Lung (tissue), 12 donors: ENCODE results near the gene GP1BB. TPM values are rescaled to one million over a fixed set of nuclear protein-coding genes. Genes with fewer than 3 reads are reported as not detected.

Experiments used
- ATAC-seq: fragments of 200-7000 bp; cut with Tn5 transposase; one replicate; pipeline ENCODE4 v1.9.1; 2020; ENCODE audit warnings: moderate number of reproducible peaks; ENCODE audit not compliant: insufficient read depth, low FRiP score
- DNase-seq, 3 donors: peaks; one replicate each; pipeline ENCODE4 v3.0.0-alpha.2; 2013 to 2017
- H3K27ac ChIP-seq, 2 donors: one replicate each; pipeline ENCODE4 v1.5.1; 2013; ENCODE audit warnings: mild to moderate bottlenecking in 2 of 2, moderate library complexity in 2 of 2, control low read depth in 1 of 2, inconsistent platforms in 1 of 2, low read depth in 1 of 2, low read length in 1 of 2
- H3K27me3 ChIP-seq, 3 donors: one replicate each; pipeline ENCODE4 v1.5.1; 2013; ENCODE audit warnings: low read length in 2 of 3; ENCODE audit not compliant: control insufficient read depth in 3 of 3, insufficient read depth in 3 of 3
- H3K36me3 ChIP-seq, 4 donors: one replicate each; pipeline ENCODE4 v1.5.1; 2013; ENCODE audit warnings: low read length in 4 of 4, mild to moderate bottlenecking in 1 of 4, moderate library complexity in 1 of 4; ENCODE audit not compliant: control insufficient read depth in 4 of 4, insufficient read depth in 4 of 4
- H3K4me1 ChIP-seq, 5 donors: one replicate each; pipeline ENCODE4 v1.5.1; 2013; ENCODE audit warnings: low read length in 5 of 5, mild to moderate bottlenecking in 2 of 5, moderate library complexity in 1 of 5; ENCODE audit not compliant: control insufficient read depth in 5 of 5, insufficient read depth in 5 of 5
- H3K4me3 ChIP-seq: one replicate; pipeline ENCODE4 v1.5.1; 2013; ENCODE audit warnings: mild to moderate bottlenecking, control low read depth, moderate library complexity
- H3K9ac ChIP-seq, 2 donors: one replicate each; pipeline ENCODE4 v1.5.1; 2013; ENCODE audit warnings: low read length in 2 of 2, control low read depth in 1 of 2; ENCODE audit not compliant: insufficient read depth in 1 of 2
- H3K9me3 ChIP-seq, 4 donors: one replicate each; pipeline ENCODE4 v1.5.1; 2013; ENCODE audit warnings: low read length in 3 of 4, mild to moderate bottlenecking in 1 of 4, moderate library complexity in 1 of 4; ENCODE audit not compliant: control insufficient read depth in 4 of 4, insufficient read depth in 3 of 4
- WGBS, 2 donors: extraction: QIAGEN DNeasy Blood & Tissue Kit; methylation state at CpG; one replicate each; pipeline ENCODE4 v1.1.7; 2013; 5-methylcytosine and 5-hydroxymethylcytosine counted together
- polyA plus RNA-seq, 2 donors: library from polyadenylated mRNA; stranded (reverse); fragments of 200-250 nt; gene quantifications; one replicate each; pipeline ENCODE4 v1.2.1, GENCODE V29; 2013
- total RNA-seq, 2 donors: library from RNA; depleted of rRNA in 1 of 2; stranded (reverse); fragments of >200 nt in 1 of 2; gene quantifications; one replicate each; pipeline ENCODE4 v1.2.1, GENCODE V29; 2014 to 2021
- TF ChIP-seq, protein P1 (sequence below): IDR thresholded peaks from 2 replicates; pipeline ENCODE4 v1.5.1; 2012; ENCODE audit warnings: mild to moderate bottlenecking; ENCODE audit errors: control extremely low read depth, extremely low read depth
- donor health status: control.
- donor health status: control.
- donor health status: Bipolar disorder and iron deficiency.
- donor health status: healthy.
- donor health status: DM: yes; HTN: yes; CAD: no.

Gene GP1BB
- total and polyA plus RNA-seq, 4 donors: 1.9 to 5.5 (median 3.4) TPM

- Histone ChIP-seq H3K4me1 (peaks cover 0 to 30% (median 7%) of the 10 kb centered on the region in 5 donors), H3K27ac (no peak within 1 kb of the TSS), H3K27me3 (no peaks in the 10 kb centered on the region), H3K4me3 (peak within 1 kb of the TSS; percentile 46), H3K36me3 (no peaks in the 10 kb centered on the region), H3K9me3 (no peaks in the 10 kb centered on the region), H3K9ac (no peak within 1 kb of the TSS)
- no peak for DNase-seq
- WGBS, 2 donors: 2% methylated on average over 36 to 106 of the region's 106 CpGs
- no peak for ATAC-seq
- TF ChIP-seq, protein P1, sequence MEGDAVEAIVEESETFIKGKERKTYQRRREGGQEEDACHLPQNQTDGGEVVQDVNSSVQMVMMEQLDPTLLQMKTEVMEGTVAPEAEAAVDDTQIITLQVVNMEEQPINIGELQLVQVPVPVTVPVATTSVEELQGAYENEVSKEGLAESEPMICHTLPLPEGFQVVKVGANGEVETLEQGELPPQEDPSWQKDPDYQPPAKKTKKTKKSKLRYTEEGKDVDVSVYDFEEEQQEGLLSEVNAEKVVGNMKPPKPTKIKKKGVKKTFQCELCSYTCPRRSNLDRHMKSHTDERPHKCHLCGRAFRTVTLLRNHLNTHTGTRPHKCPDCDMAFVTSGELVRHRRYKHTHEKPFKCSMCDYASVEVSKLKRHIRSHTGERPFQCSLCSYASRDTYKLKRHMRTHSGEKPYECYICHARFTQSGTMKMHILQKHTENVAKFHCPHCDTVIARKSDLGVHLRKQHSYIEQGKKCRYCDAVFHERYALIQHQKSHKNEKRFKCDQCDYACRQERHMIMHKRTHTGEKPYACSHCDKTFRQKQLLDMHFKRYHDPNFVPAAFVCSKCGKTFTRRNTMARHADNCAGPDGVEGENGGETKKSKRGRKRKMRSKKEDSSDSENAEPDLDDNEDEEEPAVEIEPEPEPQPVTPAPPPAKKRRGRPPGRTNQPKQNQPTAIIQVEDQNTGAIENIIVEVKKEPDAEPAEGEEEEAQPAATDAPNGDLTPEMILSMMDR: no peak
Measured at GRCh38 chr22:19714312-19715187, 8.8 kb upstream of the GP1BB start, which contains the start of gene SEPTIN5. TSS of gene SEPTIN5 (plus strand) at chr22:19714503. CDS start at chr22:19714589, 86 bp downstream.

DNA sequence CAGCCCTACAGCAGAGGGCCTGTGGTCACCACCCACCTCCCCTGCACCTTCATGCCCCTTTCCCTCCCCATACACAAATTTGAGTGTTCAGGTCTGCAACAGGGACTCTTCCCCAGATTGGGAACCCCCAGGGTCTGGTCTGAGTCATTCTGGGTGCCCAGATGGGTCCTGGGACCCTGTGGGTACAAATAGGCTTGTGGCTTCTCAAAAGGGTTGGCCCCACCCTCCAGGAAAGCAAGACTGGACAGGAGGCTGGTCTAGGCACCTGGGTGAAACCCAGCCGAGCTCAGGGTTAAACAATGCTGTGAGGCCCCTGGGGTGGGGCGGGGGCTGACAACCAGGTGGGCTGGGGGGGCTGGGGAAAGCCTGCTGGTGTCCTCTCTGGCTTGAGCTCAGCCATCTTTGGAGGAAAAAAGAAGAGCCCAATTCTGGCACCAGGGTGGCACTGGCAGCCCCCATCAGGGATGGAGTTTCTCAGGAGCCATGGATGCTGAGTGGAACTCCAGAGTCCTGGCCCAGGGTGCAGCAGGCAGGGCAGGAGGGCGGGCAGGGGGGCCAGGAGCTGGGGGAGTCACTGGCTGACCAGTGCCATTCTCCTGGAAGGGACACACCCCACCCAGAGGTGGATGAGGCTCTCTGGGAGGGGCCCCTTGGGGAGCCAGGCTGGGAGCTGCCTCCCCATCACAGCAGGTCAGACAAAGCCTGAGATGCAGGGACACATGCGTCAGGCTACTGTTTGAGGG is 8.0 kb upstream of the GP1BB start:
- Histone ChIP-seq H3K27ac (no peak overlapping the region), H3K9me3 (no peaks in the 10 kb centered on the region), H3K4me1 (peaks cover 0 to 31% (median 7%) of the 10 kb centered on the region in 5 donors), H3K36me3 (peaks cover 0 to 5% (median under 1%) of the 10 kb centered on the region in 4 donors), H3K27me3 (peaks cover 0 to 4% (median 0%) of the 10 kb centered on the region in 3 donors), H3K9ac (no peak overlapping the region), H3K4me3 (no peak overlapping the region)
- no peak for DNase-seq
- TF ChIP-seq, protein P1: no peak
- ATAC-seq: no peak
- WGBS, 2 donors: 82 to 85% methylated on average over 4 of the region's 4 CpGs

- Histone ChIP-seq H3K9me3 (no peaks in the 10 kb centered on the region), H3K27ac (no peak overlapping the region), H3K4me1 (peaks cover 0 to 31% (median 7%) of the 10 kb centered on the region in 5 donors), H3K27me3 (peaks cover 0 to 4% (median 0%) of the 10 kb centered on the region in 3 donors), H3K9ac (no peak overlapping the region), H3K36me3 (peaks cover 0 to 8% (median 3%) of the 10 kb centered on the region in 4 donors), H3K4me3 (no peak overlapping the region)
- WGBS, 2 donors: 85 to 94% methylated on average over 11 of the region's 11 CpGs
- TF ChIP-seq, protein P1: no peak
- ATAC-seq (no peak), DNase-seq (no peak)
Measured at GRCh38 chr22:19716041-19716828, 7.1 kb upstream of the GP1BB start.
